HEK293 (cell line): ENCODE measurements around the gene MRGPRX4.

Experiments
- CTCF ChIA-PET: fragments of 350-600 bp; formaldehyde crosslinking; extraction: SDS; loops from one replicate; lab custom pipeline; 2021; ENCODE audit warnings: antibody characterized with exemption; lab: Yijun Ruan, JAX
- POLR2A ChIA-PET: fragments of 300-600 bp; formaldehyde crosslinking; extraction: SDS; loops from one replicate; lab custom pipeline; 2020; ENCODE audit warnings: antibody characterized with exemption, inconsistent platforms; lab: Yijun Ruan, JAX
- H3K27ac ChIP-seq: fragments of 200-500 bp; sonication (Bioruptor generic); 2 replicates; pipeline ENCODE4 v1.5.1; 2014; ENCODE audit warnings: low read depth, low read length, control low read depth, inconsistent platforms; ENCODE audit errors: extremely low read depth
- H3K36me3 ChIP-seq, 2 experiments: fragments of 200-500 bp in 1 of 2; sonication (Bioruptor generic) in 1 of 2; 1 replicate in 1 of 2; 2 replicates in 1 of 2; pipeline ENCODE4 v1.5.1; 2014 to 2017; ENCODE audit warnings: inconsistent platforms in 2 of 2, low read length in 2 of 2; ENCODE audit not compliant: control insufficient read depth in 2 of 2, insufficient read depth in 1 of 2
- H3K4me1 ChIP-seq: fragments of 200-500 bp; sonication (Bioruptor generic); 2 replicates; pipeline ENCODE4 v1.5.1; 2014; ENCODE audit warnings: mild to moderate bottlenecking, low read length, inconsistent platforms; ENCODE audit not compliant: control insufficient read depth, insufficient read depth
- H3K4me3 ChIP-seq: 2 replicates; pipeline ENCODE4 v1.5.1; 2011; ENCODE audit warnings: low read depth, mild to moderate bottlenecking, control low read depth, low read length, moderate library complexity
- H3K9me3 ChIP-seq: fragments of 200-500 bp; sonication (Bioruptor generic); 2 replicates; pipeline ENCODE4 v1.5.1; 2014; ENCODE audit warnings: low read depth, low read length, inconsistent platforms; ENCODE audit not compliant: control insufficient read depth, insufficient read depth
- GLIS1 ChIP-seq: fragments of 450-650 bp; formaldehyde crosslinking; IDR thresholded peaks from 2 replicates; pipeline ENCODE4 v1.5.1; 2016; ENCODE audit warnings: missing biosample characterization, missing genetic modification characterization
- KLF10 ChIP-seq: fragments of 450-650 bp; IDR thresholded peaks from 2 replicates; pipeline ENCODE4 v1.5.1; 2018; ENCODE audit warnings: missing biosample characterization, mild to moderate bottlenecking, missing genetic modification characterization
- SP3 ChIP-seq: fragments of 450-650 bp; formaldehyde crosslinking; IDR thresholded peaks from 2 replicates; pipeline ENCODE4 v1.5.1; 2016; ENCODE audit warnings: missing biosample characterization, missing genetic modification characterization
- ZBTB8A ChIP-seq: fragments of 450-650 bp; formaldehyde crosslinking; IDR thresholded peaks from 2 replicates; pipeline ENCODE4 v1.5.1; 2016; ENCODE audit warnings: missing biosample characterization, missing genetic modification characterization
- ZNF169 ChIP-seq: fragments of 450-650 bp; formaldehyde crosslinking; IDR thresholded peaks from 2 replicates; pipeline ENCODE4 v1.5.1; 2016; ENCODE audit warnings: missing biosample characterization, missing genetic modification characterization
- ZNF423 ChIP-seq: fragments of 450-650 bp; formaldehyde crosslinking; IDR thresholded peaks from 2 replicates; pipeline ENCODE4 v1.5.1; 2016; ENCODE audit warnings: missing biosample characterization, missing genetic modification characterization
- ZNF433 ChIP-seq: fragments of 450-650 bp; formaldehyde crosslinking; IDR thresholded peaks from 2 replicates; pipeline ENCODE4 v1.5.1; 2016; ENCODE audit warnings: missing biosample characterization, missing genetic modification characterization, low read depth
- ZNF514 ChIP-seq: fragments of 450-650 bp; formaldehyde crosslinking; IDR thresholded peaks from 2 replicates; pipeline ENCODE4 v1.5.1; 2016; ENCODE audit warnings: missing biosample characterization, missing genetic modification characterization
- ZNF600 ChIP-seq: fragments of 450-650 bp; formaldehyde crosslinking; IDR thresholded peaks from 2 replicates; pipeline ENCODE4 v1.5.1; 2016; ENCODE audit warnings: missing biosample characterization, missing genetic modification characterization
- ZNF621 ChIP-seq: fragments of 450-650 bp; formaldehyde crosslinking; IDR thresholded peaks from 2 replicates; pipeline ENCODE4 v1.5.1; 2017; ENCODE audit warnings: missing biosample characterization, missing genetic modification characterization
- ZNF747 ChIP-seq: fragments of 450-650 bp; formaldehyde crosslinking; IDR thresholded peaks from 2 replicates; pipeline ENCODE4 v1.5.1; 2016; ENCODE audit warnings: missing biosample characterization, missing genetic modification characterization
- TF ChIP-seq, protein P1 (sequence below): fragments of 450-650 bp; formaldehyde crosslinking; conservative IDR thresholded peaks from 2 replicates; pipeline ENCODE4 v1.5.1; 2016; ENCODE audit warnings: low read depth, missing biosample characterization, missing genetic modification characterization

Gene MRGPRX4

DNA sequence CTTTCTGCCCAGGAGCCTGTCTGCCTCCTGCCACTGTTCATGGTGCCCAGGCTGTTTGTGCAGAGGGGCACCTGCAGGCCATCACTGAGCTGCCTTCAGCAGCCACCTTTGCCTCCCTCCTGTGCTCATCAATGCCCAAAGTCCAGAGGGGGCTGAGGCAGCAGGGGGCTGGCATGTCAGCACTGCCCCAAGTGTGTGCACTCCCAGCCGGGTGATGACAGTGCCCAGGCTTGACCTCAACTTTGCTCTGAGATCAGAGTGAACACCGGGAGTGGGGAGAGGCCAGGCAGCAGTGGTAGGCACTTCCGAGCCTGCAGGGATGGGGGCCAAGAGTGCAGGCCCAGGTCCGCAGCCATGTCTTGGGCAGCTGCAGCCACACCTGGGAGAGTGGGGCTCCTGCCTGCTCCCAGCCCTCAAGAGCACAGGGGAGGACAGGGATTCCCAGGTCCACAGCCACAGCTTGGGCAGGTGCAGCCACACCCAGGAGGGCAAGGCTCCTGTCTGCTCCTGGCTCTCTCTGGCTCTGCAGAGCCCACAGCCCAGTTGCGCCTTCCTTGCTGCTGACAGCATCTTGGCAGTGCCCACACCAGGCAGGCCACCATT is 48.7 kb downstream of the MRGPRX4 start:
- no peak overlapping the region for H3K4me3 ChIP-seq
- TF ChIP-seq ZBTB8A (tag by site-specific recombination) (no peak), KLF10 (tag by site-specific recombination) (no peak), ZNF169 (tag by site-specific recombination) (no peak), SP3 (tag by site-specific recombination) (no peak), ZNF433 (no peak), ZNF600 (tag by site-specific recombination) (no peak), ZNF514 (tag by site-specific recombination) (no peak), ZNF747 (tag by site-specific recombination) (no peak)
- TF ChIP-seq, protein P1, sequence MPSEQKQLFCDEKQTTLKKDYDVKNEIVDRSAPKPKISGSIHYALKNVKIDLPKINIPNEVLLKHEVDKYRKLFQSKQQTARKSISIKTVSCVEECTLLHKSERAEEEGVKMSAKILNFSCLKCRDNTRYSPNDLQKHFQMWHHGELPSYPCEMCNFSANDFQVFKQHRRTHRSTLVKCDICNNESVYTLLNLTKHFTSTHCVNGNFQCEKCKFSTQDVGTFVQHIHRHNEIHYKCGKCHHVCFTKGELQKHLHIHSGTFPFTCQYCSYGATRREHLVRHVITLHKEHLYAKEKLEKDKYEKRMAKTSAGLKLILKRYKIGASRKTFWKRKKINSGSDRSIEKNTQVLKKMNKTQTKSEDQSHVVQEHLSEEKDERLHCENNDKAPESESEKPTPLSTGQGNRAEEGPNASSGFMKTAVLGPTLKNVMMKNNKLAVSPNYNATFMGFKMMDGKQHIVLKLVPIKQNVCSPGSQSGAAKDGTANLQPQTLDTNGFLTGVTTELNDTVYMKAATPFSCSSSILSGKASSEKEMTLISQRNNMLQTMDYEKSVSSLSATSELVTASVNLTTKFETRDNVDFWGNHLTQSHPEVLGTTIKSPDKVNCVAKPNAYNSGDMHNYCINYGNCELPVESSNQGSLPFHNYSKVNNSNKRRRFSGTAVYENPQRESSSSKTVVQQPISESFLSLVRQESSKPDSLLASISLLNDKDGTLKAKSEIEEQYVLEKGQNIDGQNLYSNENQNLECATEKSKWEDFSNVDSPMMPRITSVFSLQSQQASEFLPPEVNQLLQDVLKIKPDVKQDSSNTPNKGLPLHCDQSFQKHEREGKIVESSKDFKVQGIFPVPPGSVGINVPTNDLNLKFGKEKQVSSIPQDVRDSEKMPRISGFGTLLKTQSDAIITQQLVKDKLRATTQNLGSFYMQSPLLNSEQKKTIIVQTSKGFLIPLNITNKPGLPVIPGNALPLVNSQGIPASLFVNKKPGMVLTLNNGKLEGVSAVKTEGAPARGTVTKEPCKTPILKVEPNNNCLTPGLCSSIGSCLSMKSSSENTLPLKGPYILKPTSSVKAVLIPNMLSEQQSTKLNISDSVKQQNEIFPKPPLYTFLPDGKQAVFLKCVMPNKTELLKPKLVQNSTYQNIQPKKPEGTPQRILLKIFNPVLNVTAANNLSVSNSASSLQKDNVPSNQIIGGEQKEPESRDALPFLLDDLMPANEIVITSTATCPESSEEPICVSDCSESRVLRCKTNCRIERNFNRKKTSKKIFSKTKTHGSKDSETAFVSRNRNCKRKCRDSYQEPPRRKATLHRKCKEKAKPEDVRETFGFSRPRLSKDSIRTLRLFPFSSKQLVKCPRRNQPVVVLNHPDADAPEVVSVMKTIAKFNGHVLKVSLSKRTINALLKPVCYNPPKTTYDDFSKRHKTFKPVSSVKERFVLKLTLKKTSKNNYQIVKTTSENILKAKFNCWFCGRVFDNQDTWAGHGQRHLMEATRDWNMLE (tag by site-specific recombination) = no peak
- POLR2A ChIA-PET = no interaction called here
- CTCF ChIA-PET = no interaction called here
- H3K4me1 ChIP-seq = no peaks in the 10 kb centered on the region
- H3K9me3 ChIP-seq = no peaks in the 10 kb centered on the region
- H3K27ac ChIP-seq = no peak overlapping the region
- no peaks in the 10 kb centered on the region for H3K36me3 ChIP-seq

DNA sequence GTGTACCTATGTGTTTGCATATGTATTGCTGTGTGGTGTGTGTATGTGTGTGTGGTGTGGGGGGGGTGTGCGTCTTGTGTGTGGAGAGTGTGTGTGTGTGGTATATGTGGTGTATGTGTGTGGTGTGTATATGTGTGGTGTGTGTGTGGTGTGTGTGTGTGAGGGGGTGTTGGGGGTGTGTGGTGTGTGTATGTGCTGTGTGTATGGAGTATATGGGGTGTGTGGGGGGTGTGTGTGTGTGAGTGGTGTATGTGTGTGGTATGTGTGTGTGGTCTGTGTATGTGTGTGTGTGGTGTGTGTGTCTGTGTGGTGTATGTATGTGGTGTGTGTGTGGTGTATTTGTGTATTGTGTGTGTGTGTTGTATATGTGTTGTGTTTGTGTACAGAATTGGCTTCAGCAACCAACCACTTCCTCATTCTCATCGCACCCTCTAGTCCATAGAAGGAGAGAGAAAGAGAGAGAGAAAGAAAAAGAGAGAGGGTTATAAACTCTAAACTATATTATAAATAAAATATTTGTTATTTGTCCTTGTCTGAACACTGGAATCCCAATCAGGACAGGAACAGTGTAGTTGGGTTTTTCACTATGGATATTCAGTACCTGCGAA is 50.3 kb downstream of the MRGPRX4 start:
- Histone ChIP-seq H3K4me3 (no peak overlapping the region), H3K4me1 (no peaks in the 10 kb centered on the region), H3K27ac (no peak overlapping the region), H3K9me3 (no peaks in the 10 kb centered on the region), H3K36me3 (no peaks in the 10 kb centered on the region)
- ChIA-PET POLR2A (no interaction called here), CTCF (interaction anchor here (0.7 to 4.7 kb wide), 2 partner anchors 21 to 717 kb away, joined by 3 to 27 read pairs; no protein-coding TSS in a partner anchor)
- TF ChIP-seq ZNF514 (tag by site-specific recombination) (no peak), ZNF423 (tag by site-specific recombination) (no peak), ZNF747 (tag by site-specific recombination) (no peak), ZNF621 (tag by site-specific recombination) (no peak), GLIS1 (tag by site-specific recombination) (no peak)
